Hepatic stellate cell (primary cell): ENCODE measurements around the gene IL17RB.
A peak's percentile ranks its signal among the peaks of the same experiment; 100 is the strongest.

Experiments
- DNase-seq: peaks from one replicate; pipeline ENCODE4 v3.0.0; 2011; ENCODE audit warnings: low spot score

IL17RB gene

DNA sequence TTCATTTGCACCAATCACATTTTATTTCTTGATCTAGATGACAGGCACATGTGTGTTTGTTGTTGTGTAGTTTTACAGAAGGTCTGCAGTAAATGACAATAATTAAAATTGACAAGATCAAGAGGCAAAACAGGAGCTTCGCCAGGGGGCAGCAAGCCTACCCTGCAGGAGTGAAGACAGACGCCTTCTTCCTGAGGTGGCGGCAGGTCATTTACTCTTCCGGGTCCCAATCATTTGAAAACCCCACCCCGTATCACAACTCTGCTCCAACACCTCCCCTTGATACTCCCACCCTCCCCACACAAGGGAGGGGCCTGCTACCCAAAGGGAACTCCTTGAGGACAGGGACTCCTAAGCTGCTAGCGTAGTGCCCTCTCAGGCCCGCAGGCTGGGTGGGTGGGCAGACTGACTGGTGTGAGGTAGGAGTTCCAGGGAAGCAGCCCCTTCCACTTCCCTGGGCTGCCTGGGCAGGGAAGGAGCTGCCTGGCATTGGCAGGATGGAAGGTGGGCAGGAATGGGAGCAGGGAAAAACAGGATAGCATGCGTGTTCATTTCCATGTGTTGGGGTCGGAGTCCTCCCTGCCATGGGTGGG is 13.2 kb upstream of the IL17RB start:
- DNase-seq: no peak

DNA sequence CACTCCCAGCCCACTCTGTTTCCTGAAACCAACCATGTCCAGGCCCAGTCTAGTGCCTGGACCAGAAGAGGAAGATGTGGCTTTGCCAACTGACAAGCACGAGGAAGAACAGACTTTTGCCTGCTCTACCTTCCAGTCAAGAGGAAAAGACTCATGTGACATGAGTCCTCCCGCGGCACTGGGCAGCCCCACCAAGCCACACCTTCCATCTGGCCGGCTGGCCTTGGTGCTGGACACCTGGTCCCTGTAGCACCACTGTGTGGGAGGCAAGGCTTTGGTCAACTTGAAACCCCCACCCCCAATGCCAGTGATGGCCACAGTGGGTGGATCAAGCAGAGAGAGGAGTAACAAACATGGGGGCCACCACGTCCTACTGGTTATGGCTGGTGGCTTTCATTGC is 12.7 kb upstream of the IL17RB start:
- no peak for DNase-seq

DNA sequence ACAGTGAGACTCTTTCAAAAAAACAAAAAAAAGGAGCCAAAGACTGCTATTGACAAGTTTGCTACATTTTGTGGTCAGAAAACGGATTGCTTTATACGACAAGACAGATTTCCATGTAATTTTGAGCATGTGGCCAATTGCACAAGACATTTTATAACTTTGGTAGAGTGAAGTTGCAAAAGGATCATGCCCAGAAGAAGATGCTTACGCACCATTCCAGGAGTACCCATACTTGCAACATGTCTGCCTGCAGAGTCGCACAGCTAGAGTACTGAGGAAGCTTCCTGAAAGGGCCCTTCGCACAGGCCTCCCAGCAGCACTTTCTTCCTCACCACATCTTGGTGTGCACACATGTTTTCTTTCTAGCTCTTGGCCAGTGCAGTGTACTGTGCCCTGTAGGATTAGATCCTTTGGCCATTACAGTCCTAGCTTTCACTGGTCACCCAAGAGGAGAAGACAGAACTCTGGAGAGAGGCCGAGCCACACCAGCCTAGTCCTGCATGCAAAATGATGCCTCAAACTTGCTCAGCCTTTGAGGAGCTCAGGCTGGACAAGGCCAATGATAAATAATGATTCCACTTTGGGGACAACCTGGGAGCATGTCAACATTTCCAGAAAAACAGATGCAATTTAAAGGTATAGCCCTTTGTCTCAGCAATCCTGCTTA is 11.8 kb upstream of the IL17RB start:
- DNase-seq: no peak

DNA sequence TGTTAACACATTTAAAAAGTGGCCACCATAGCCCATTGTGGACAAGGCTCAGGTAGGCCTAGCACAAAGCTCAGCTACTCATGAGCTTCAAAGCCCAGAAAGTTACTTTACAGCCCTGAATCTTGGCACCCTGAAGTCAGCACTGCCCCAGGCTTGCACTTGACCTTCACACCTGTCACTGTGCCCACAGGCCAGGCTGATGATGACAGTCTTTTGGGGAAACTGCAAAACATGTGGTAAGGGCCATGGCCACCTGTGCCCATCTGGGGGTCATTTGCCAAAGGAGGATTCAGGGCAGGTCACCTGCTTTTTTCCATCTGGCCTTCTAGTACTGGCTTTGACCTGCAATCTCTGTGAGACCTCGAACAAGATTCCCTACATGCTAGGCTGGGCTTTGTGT is 11.1 kb upstream of the IL17RB start:
- no peak for DNase-seq

DNA sequence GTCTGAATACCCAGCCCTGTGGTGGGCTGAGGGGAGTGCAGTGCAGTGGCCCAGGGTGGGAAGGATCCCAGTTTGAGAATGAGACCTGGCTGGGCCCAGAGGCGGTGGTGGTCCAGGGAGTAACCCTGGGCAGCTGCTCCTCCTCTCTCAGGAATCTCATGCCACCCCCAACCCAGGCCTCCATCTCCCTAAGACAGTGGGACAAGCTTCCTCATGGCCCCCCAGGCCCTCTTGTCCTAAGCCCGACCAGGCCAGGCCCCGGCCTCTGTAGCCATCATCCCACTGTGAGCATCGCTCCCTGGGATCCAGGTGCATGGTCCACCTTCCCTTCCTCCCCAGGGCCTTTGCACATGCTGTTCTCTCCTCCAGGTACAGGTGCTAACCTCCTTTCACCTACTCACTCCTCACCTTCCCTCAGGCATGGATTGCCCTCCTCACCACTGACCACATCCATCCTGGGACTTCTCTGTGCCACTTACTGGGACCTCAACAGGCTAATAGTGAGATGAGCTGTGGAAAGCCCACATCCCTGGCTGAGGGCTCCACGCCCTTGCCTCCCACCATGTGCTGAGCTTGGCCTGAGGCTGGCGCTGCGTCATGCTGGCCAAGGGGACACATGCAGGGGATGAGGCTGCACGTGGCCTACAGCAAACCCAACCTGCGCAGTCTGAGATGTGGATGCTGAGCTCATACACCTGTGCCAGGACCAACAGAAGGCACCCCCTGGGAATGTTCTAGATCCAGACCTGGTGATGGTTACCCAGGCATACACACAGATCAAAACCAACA is 10.1 kb upstream of the IL17RB start:
- no peak for DNase-seq

DNA sequence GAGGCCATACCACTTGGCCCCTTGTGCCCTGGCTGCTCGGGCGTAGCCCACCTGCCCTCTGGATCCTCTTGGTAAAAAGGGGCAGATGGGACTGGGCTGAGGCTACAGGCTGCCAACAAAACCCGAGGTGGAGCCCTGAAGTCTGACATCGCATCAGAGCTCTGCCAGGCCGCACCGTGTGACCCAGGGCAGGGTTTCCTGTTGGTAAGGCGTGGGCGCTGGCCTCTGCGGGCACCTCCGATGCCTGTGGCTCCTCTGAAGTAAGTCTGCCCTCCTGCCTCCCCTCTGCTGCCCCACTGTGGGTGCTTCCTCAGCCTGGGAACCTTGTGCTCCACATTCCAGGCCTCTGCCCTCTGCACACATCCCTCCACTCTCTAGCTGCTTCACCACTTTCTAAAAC is 9.0 kb upstream of the IL17RB start:
- no peak for DNase-seq

DNA sequence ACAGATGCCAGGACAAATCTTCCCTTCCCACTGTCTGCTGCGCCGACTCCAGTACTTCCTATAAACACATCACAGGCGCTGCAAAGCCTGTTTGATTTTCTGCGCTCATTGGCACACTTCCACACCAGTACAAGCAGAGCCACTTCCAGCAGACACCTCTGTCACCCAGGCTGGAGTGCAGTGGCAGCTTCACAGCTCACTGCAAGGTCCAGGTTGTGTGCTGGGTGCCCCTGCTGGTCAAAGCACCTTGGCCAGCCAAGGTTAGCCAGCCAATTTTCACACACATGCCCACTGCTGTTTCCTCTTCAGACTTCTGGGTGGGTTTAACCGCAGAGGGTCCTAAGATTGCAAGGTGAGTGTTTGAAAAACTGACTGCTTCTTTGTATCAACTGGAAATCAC is 5.1 kb upstream of the IL17RB start:
- DNase-seq: no peak

DNA sequence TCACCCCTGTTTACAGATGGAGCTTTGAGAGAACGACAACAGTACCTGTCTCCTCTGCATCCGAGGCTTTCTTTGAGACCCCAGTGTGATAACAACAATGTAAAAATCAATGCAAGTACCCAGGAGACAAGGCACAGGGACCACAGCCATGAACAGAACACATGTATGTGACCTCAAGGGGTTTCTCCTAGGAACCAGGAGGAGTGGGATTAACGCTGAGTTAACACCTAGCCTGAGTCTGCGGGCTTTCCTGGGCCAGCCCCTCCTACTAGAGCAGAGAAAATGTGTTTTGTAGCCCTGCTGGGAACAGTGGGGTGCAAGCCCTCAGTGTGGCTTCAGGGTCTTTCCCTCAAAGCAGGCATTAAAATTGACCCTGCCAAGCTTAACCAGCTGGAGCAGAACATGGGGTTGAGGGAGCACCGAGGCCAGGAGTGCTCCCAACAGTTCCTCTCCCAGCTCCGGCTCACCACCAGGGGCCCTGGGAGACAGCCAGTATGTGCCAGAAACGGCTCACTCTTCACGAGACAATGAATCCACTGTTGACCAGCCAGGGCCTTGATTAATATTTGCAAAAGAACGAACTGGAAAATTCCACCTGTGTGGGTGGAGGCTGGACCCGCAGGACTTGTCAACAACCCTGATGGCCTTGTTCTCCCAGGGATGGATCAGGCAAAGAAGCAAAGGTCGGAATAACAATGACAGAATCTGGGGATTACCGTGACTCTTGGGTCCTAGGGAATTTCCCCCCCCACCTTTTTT is 3.8 kb upstream of the IL17RB start:
- no peak for DNase-seq

DNA sequence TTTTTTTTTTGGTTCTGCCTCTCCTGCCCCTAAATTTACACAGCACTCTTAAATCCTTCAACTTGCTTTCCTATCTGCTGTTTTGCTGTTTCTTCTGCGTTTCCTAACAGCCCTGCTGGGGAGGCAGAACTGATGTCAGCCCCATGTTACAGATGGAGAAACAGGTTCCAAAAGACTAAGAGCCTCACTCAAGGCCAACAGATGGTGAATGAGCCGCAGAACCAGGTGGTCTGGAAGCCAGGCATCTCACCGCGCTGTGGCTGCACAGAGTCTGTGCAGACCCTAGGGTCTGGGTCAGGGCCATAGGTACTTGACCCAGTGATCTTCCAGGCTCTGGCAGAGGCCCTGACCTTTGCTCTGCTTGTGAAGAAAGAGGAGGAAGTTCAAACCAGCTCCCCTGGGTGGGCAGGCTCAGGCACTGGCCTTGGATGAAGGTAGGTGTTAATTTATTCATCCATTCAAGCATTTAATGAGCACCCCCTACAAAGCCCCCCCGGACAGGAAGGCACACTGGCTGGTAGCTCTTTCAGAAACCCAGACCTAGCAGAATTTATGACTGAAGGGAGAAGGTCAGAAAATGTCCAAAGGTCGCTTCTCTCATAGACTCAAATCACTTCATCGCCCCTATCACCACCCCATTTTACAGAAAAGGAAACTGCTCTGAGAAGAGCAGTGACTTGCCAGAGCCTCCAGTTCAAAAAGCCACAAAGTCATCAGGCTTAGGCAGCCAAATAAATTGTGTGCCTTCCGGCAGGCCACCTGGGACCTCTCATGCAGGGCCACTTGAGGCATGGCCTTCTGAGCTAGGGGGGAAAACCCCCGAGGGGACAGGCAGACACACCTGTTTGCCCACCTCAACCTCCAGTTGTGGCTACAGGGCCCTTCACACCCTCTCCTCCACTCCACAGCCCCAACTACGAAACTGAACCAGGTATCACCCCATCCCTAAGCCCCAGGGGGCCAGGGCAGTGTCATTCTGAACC is 2.9 kb upstream of the IL17RB start:
- DNase-seq: no peak

DNA sequence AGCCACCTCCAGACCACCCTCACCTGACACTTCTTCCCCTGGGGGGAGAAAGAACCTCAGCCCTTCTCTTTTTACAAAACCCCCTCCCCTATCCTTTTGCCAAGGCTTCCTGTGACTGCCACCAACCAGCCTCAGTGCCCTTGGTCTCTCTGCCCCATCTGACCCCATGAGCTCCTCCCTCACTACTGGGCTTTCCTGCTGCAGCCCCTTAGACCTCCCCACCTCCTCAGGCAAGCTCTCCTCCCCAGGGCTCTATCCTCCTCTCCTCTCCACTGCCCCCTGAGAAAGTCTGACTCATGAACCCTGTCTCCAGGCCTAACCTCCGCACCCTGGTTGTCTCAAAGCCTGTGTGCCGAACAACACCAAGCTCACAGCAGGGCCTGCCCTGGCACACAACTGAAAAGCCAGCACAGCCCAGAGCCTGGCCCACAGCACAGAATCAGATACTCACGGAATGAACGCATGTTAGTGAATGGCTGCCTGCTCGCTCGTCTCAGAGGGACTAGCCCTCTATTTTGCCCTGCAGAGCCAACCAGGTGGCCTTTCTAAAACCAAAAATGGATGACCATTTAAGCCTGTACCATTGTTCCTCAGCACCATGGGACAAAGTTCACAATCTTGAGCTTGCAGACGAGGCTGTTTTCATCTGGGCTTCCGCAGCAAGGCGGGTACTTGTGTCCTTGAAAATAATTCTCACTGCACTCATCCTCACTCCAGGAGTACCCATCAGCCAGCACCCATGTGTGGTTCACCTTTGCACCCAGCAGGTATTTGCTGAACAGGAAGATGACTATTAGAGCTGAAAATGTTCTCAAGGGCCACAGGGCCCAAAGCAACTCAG is 1.9 kb upstream of the IL17RB start:
- no peak for DNase-seq

DNA sequence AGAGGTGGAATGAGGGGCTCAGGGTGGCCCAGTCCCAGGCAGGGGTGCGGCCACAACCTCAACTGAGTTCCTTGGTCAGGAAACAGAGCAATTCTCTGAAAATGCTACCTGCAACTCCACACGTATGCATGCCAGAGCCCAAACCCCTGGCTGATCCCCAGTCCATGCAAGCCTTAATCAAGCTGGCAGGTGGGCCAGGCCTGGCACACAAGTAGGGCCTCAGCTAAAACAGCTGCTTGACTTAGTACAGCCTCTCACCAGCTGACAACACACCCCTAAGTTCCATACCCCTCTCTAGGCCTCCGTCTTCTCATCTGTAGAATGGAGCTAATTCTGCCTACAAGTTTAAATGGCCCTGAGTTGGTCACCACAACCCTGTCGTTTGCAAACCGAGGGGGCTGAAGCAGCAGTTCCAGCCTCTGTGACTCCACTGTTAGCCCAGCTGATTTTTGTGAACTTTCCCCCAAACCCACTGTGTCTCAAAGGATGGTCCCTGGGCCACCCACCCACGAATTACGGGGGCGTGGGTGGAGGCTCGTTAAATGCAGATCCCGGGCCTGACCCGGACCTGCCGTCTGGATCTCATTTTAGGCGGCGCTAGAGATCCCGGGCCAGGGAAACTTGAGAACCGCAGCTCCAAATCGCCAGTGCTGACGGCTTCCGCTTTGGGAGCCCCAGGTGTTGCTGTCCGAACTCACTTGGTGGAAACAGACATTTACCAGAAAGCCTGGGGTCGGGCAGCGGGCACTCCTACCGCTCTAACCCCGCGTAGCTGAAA is 1.1 kb upstream of the IL17RB start:
- DNase-seq: peak; percentile 45

DNA sequence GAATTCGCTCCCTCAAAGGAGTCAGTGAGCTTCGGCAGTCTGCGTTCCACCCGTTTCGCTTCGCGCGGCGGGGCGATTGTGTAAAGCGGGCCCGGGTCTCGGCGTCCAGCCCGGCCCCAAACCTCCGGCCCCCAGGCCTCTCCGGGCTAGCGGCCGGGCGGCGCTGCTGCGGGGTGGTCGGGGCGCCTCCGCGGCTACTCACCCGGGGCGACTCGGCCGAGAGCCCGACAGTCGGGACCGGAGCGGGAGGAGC is 561 bp upstream of the IL17RB start:
- no peak for DNase-seq

DNA sequence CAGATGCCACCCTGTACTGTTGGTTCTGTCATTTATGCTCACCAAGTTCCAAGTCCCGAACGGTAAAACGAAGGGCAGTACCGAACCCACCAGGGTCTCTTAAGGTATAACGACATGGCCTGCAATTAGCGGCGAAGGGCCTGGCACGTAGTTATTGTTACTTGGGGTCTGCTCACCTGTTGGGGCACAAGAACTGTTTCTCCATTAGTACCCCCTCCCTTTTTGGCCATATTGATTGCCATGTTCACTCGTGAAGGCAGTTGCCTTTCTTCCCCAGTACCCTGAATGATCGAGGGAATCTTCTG is 435 bp downstream of the IL17RB start:
- no peak for DNase-seq

DNA sequence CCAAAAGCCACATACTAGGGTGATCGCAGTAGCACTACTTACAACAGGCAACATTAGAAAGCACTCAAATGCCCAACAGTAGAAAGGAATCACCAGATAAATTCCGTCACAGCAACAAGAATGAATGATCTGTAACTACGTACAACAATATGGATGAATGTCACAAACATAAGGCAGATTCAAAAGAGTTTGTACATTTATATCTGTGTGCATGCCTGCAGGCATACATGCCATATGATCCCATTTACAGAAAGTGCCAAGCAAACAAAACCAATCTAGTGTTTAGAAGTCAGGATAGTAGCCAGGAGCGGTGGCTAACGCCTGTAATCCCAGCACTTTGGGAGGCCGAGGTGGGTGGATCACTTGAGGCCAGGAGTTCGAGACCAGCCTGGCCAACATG is 3.5 kb downstream of the IL17RB start:
- no peak for DNase-seq

DNA sequence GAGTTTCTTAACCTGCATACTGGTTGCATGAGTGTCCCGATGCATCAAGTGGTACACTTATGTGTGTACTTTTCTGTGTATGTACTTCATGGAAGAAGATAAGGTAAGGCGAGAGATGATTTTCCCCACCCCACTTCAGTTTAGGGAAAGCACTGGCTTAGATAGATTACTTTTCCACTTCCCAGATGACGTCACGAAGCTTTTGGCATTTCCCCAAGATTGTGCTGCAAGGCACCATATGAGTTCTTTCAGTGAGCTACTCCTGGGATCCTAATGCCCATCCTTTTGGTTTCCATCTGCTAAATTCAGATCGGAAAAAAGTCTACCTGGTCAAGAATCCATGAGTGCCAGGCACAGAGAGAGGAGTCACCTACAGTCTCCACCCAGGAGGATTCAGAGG is 4.5 kb downstream of the IL17RB start:
- no peak for DNase-seq

DNA sequence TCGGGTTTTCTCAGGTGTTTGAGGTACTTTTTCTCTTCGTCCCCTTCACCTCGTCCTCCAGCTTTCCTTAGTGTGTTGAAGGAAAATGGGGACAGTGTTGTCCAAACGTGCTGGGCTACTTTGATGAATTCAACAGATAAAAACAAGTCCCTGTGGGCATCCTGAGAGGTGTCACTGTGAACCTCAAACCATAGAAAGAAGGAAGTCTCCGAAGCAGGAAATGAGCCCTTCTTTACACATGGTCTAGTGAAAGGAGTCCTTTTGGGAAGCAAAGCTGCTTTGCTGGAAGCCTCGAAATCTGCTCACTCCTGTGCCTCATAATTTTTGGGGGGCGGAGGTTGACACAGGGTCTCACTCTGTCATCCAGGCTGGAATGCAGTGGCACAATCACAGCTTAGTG is 10.6 kb downstream of the IL17RB start:
- no peak for DNase-seq

DNA sequence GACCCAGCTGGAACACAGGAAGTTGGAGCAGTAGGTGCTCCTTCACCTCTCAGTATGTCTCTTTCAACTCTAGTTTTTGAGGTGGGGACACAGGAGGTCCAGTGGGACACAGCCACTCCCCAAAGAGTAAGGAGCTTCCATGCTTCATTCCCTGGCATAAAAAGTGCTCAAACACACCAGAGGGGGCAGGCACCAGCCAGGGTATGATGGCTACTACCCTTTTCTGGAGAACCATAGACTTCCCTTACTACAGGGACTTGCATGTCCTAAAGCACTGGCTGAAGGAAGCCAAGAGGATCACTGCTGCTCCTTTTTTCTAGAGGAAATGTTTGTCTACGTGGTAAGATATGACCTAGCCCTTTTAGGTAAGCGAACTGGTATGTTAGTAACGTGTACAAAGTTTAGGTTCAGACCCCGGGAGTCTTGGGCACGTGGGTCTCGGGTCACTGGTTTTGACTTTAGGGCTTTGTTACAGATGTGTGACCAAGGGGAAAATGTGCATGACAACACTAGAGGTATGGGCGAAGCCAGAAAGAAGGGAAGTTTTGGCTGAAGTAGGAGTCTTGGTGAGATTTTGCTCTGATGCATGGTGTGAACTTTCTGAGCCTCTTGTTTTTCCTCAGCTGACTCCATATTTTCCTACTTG is 11.9 kb downstream of the IL17RB start:
- no peak for DNase-seq

DNA sequence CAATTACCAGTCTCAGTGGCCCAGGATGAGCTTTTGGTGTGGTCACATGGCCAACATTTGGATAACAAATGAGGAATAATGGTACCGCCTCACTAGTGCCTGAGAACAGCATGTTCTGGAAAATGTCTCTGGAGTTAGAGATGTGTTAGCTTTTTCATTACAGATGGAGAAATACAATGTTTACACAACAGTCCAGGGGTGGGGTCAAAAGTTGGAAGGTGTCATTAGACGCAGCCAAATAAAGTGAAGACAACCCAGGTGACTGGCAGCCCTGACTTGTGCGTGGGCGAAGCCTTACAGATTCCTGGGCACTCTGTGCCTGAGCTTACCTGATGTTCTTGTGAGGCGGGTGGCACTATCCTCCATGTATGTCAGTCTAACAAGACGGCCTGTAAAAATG is 12.8 kb downstream of the IL17RB start:
- DNase-seq: no peak

DNA sequence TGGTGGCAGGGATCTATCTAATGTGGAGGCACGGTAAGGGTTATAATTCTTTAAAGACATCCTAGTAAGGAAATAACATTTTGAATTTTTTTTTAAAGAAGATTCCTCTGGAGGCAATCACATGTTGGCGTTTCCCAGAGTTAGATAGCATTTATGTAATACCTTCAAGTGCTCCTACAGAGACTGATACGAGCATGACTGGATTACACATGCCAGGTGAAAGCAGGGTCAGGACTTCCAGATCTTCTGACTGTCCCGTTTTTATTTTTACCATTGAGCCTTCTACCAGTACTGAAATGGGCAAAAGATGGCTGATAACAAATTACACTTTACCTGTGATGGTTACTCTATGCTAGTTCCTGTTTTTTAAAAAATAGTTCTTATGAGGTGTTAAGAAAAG is 13.8 kb downstream of the IL17RB start:
- no peak for DNase-seq

DNA sequence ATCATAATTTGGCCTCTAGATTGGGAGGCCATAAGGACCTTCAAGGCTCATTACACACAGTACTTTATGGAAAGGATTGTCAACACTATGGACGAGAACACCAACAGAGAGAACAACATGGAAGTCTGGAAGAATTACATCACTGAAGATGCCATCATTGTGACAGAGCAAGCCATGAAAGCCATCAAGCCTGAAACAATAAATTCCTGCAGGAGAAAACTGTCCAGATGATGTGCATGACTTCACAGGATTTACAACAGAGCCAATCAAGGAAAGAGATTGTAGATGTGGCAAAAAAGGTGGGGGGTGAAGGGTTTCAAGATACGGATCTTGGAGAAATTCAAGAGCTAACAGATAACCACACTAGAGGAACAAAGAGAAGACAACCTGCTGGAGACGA is 15.9 kb downstream of the IL17RB start:
- DNase-seq: no peak
